Colonic mucosa (tissue), 2 donors: ENCODE results near the gene SESN2. TPM values are rescaled to one million over a fixed set of nuclear protein-coding genes. Genes with fewer than 3 reads are reported as not detected.

ENCODE experiments used
- total RNA-seq, 2 donors: library from RNA; stranded (reverse); fragmentation: NEBNext Ultra II Directional in 1 of 2; extraction: Animal tissue kit (Norgen Biotek cat#: 25700) in 1 of 2; gene quantifications; one replicate each; pipeline ENCODE4 v1.2.1, GENCODE V29; 2021
- donor health status: DM: no; HTN: no; CAD: no.
- donor health status: DM: no; HTN: no; CAD: no.

Gene SESN2
- total RNA-seq, 2 donors from 2014 or later = 34.0 to 34.6 TPM

Other genes starting within 250 kb of the SESN2 start
- gene EYA3, start 170.9 kb upstream of the SESN2 start, total RNA-seq = 10 to 100 TPM; 21.8 to 27.6 TPM
- 1 to 10 TPM; 2.2 to 3.9 TPM for gene PTAFR, start 82.8 kb upstream of the SESN2 start, total RNA-seq
- 10 to 100 TPM; 53.1 to 57.2 TPM for gene DNAJC8, start 26.5 kb upstream of the SESN2 start, total RNA-seq
- gene ATP5IF1, start 23.4 kb upstream of the SESN2 start, total RNA-seq = 100 to 1,000 TPM; 326 to 331 TPM
- gene MED18, start 69.5 kb downstream of the SESN2 start, total RNA-seq = 10 to 100 TPM; 29.2 to 37.0 TPM
- gene PHACTR4, start 110.2 kb downstream of the SESN2 start, total RNA-seq = 10 to 100 TPM; 43.1 to 49.8 TPM
- gene RCC1, start 246.5 kb downstream of the SESN2 start, total RNA-seq = 100 to 1,000 TPM in 1 of 2 donors, 10 to 100 TPM in 1; 29.9 to 101 TPM